Epithelial cell of esophagus (primary cell): ENCODE results near the gene ERC2.

Experiments
- DNase-seq: peaks from one replicate; pipeline ENCODE4 v3.0.0; 2010; ENCODE audit warnings: low read depth
- H3K4me3 ChIP-seq: 2 replicates; pipeline ENCODE4 v1.5.1; 2011; ENCODE audit warnings: mild to moderate bottlenecking, low read length, control low read depth
- TF ChIP-seq, protein P1 (sequence below): IDR thresholded peaks from 2 replicates; pipeline ENCODE4 v1.5.1; 2011; ENCODE audit warnings: low read depth, mild to moderate bottlenecking, low read length, control low read depth, inconsistent platforms; ENCODE audit not compliant: insufficient read depth; ENCODE audit errors: missing control alignments

Gene ERC2

DNA sequence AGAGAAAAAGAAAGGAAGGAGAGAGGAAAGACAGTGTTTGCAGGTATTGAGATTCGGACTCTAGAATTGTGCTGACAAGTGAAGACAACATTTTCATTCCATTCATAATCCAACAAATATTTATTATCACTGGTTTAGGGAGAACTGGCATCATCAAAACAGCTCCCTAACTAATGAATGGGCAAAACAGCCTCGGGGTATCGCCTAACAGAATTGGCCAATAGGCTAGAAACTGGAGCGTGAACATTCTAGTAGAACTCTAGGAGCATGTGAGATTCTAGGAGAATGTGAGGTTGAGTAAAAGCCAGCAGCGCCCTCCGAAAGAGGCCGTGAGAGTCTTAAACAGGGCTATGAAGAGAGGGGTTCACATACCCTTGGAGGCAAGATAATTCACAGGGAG is 759.3 kb downstream of the ERC2 start:
- TF ChIP-seq, protein P1, sequence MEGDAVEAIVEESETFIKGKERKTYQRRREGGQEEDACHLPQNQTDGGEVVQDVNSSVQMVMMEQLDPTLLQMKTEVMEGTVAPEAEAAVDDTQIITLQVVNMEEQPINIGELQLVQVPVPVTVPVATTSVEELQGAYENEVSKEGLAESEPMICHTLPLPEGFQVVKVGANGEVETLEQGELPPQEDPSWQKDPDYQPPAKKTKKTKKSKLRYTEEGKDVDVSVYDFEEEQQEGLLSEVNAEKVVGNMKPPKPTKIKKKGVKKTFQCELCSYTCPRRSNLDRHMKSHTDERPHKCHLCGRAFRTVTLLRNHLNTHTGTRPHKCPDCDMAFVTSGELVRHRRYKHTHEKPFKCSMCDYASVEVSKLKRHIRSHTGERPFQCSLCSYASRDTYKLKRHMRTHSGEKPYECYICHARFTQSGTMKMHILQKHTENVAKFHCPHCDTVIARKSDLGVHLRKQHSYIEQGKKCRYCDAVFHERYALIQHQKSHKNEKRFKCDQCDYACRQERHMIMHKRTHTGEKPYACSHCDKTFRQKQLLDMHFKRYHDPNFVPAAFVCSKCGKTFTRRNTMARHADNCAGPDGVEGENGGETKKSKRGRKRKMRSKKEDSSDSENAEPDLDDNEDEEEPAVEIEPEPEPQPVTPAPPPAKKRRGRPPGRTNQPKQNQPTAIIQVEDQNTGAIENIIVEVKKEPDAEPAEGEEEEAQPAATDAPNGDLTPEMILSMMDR = no peak
- H3K4me3 ChIP-seq = no peak overlapping the region
- no peak for DNase-seq

DNA sequence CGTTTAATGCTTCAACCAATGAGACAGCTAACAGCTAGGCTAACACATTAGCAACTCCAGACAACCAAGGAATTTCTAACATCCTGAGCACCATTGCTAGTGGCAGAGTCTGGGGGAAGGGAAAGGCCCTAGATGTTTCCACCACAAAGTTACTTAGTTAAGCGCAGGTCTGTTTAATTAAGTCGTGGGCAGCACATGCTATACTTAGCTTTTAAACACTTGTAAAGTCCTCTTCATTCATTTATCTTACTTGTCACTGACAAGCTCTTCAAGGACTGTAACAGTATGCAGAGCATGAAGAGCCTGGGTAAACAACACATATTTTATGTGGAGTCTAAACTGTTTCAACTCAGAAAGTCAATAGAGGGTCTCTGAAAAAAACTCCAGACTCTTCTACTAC is 760.0 kb downstream of the ERC2 start:
- no peak overlapping the region for H3K4me3 ChIP-seq
- DNase-seq = no peak
- TF ChIP-seq, protein P1 = no peak

DNA sequence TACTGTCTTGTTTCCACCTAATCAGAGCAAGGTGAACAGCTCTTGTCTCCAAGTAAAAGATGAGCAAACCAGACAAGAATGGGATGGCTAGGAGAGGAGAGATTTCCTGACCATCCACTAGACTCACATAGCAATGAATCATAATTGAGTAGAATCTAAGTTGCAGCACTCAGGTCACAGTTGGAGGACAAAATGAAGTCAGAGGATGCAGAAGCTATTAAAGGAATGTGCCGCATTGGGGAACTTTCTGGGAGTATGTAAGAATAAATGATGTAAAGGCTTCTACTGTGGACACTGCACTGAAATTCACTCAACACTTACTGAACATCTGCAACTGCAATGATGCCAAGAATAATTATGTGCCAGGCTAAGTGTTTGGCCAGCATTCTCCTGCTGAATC is 763.7 kb downstream of the ERC2 start:
- no peak overlapping the region for H3K4me3 ChIP-seq
- DNase-seq = peak; percentile 10
- TF ChIP-seq, protein P1 = no peak

DNA sequence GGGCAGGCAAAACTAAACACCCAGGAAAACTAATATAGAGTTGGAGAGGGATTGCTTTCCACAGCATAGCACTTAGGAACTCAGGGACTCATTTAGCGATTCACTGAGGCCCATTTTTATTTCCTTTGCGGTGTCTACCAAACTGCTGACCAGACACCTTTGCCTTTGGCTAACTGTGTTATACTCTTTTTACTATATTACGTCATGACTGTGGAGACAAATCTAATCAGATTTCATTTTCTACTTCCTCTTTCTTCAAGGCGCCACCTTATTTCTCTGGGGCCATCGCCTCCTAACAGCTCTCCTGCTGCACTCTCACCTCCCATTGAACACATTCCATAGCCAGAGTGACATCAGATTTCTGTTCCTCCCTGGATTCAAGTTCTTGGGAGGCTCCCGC is 765.4 kb downstream of the ERC2 start:
- no peak for DNase-seq
- no peak overlapping the region for H3K4me3 ChIP-seq
- TF ChIP-seq, protein P1 = no peak

DNA sequence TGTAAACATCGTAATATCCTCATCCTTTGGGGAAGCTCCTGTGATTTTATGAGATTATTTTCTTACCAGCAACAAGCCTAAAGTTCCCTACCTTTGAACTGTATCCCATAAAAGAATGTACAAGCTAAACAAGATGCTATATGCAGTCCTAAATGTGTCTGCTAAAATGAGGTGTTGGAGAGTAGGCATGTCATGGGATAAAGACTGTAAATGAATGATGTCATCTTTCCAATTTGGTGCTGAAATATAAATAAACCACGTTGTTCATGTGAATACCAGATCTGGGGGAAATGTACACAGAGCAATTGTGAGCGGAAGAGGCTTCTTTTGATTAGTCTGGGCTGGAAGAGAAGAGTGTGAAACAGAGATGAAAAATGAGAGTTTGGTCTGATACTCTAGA is 766.3 kb downstream of the ERC2 start:
- no peak overlapping the region for H3K4me3 ChIP-seq
- TF ChIP-seq, protein P1 = no peak
- DNase-seq = no peak

DNA sequence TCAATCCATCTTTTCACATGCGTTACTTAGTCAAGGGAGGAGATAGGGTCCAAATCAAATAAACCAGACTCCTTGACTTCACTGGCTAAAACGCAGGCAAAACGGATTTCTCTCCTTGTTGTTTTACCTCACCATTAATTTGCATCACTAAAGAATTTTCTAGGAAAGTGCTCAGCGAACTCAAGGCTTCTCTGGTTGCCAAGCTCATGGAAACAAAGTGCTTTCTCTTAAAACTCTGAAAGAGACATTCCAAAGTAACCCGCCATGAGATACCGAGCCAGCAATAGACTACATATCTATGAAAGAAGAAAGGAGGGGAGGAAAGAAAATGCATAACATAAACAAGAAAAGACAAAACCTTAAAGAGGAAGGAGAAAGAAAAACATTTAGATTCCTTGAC is 769.4 kb downstream of the ERC2 start:
- no peak overlapping the region for H3K4me3 ChIP-seq
- TF ChIP-seq, protein P1 = no peak
- DNase-seq = no peak

DNA sequence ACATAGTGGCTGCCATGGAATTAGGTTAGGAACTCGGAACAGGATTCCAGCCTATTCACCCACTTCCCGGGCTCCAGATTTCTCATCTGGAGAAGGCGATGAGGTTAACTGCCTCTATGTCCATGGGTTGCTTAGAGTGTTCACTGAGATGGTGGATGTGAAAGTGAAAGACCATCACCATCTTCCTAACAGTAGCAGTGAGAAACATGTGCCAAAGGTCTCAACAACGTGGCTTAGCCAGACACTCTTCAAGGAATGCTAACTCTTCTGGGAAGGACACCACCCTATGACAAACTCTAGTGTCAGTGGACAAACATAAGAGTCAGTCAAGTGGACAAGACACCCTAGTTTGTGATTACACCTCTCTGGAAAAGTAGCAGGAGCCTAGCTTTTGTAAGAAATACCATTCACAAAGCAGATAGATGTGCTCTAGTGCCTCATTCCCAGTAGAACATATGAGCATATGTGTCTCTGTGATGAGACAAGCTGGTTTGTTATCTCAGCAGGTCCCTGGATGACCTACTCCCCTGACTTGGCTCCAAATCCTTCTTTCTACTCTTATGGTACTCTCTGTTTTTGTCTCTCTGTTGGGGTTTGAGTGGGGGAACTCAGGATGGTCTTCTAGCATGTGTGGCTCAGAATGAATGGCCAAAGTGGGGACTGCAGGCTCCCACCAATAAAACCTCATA is 770.9 kb downstream of the ERC2 start:
- H3K4me3 ChIP-seq = no peak overlapping the region
- no peak for DNase-seq
- TF ChIP-seq, protein P1 = no peak
